ENCODE results near the gene OR8G1.
"Not testable (repeated sequence)": the region's sequence is repeated elsewhere in the genome, so short reads cannot be mapped to it uniquely, and the experiment has no call there.

OR8G1 gene

DNA sequence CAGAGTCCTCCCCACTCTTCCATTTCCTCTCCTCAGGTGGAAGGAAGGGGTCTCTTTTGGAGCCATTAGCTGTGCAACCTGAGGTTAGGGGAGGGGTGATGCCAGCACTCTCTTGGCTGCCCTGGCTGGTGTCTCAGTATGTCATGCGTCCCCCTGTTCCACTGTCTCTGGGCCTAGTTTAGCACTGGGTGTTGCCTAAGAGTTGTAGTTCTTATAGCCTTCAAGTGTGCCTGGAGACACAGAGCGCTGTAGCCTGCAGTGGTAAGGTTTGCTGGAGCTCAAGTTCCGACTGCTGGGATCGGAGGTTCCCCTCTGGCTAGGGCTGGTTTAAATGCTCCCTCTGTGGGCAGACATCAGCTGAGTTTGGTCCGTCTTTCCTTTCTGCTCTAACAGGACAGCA lies 36.9 kb upstream of the OR8G1 start:
- H3K4me1 ChIP-seq (ENCODE audit: control insufficient read depth, insufficient read depth, low read length), result no peaks in the 10 kb centered on the region
- no peaks in the 10 kb centered on the region for H3K27me3 ChIP-seq (ENCODE audit: control insufficient read depth, insufficient read depth, low read length, poor library complexity, severe bottlenecking)
- H3K4me3 ChIP-seq (ENCODE audit: insufficient read depth, low read depth, low read length), result no peak overlapping the region
- H3K36me3 ChIP-seq (ENCODE audit: control insufficient read depth, insufficient read depth, low read length), result no peaks in the 10 kb centered on the region
- H3K27ac ChIP-seq (ENCODE audit: insufficient read depth, low read depth, low read length, poor library complexity, severe bottlenecking), result no peak overlapping the region
- no peaks in the 10 kb centered on the region for H3K9me3 ChIP-seq (ENCODE audit: control insufficient read depth, low read length)
- WGBS, 2 experiments, result 92% methylated on average over 5 of the region's 5 CpGs

GRCh38 chr11:124207102-124207792 lies 33.6 kb upstream of the OR8G1 start:
- no peaks in the 10 kb centered on the region for H3K9me3 ChIP-seq (ENCODE audit: control insufficient read depth, low read length)
- WGBS, 2 experiments, result 84% methylated on average over 5 to 6 of the region's 6 CpGs
- H3K4me3 ChIP-seq (ENCODE audit: insufficient read depth, low read depth, low read length), result no peak overlapping the region
- H3K27me3 ChIP-seq (ENCODE audit: control insufficient read depth, insufficient read depth, low read length, poor library complexity, severe bottlenecking), result no peaks in the 10 kb centered on the region
- no peaks in the 10 kb centered on the region for H3K4me1 ChIP-seq (ENCODE audit: control insufficient read depth, insufficient read depth, low read length)
- no peak overlapping the region for H3K27ac ChIP-seq (ENCODE audit: insufficient read depth, low read depth, low read length, poor library complexity, severe bottlenecking)
- no peaks in the 10 kb centered on the region for H3K36me3 ChIP-seq (ENCODE audit: control insufficient read depth, insufficient read depth, low read length)

GRCh38 chr11:124209824-124210357 lies 31.0 kb upstream of the OR8G1 start:
- Histone ChIP-seq H3K4me3 (ENCODE audit: insufficient read depth, low read depth, low read length) (no peak overlapping the region), H3K36me3 (ENCODE audit: control insufficient read depth, insufficient read depth, low read length) (no peaks in the 10 kb centered on the region)
- WGBS, 2 experiments, result 92 to 96% methylated on average over 6 of the region's 6 CpGs

DNA sequence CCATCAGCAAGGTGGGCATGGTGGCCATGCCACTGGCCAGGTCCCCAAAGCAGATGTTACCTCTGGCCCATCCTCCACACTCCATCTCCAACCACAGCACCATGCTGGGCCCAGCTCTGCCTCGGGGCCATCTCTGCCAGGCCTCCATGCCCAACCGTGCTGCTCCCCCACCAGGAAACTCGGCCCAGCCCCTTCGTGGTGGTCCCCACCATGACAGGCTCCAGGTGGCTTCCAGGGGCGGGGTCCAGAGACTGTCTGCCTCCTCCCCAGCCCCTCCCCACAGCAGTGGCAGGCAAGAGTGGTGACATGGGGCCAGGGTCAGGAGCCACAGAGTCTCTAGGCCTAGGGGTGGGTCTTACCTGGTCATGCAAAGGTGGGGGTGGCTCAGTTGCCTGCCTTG lies 30.5 kb upstream of the OR8G1 start:
- Histone ChIP-seq H3K27me3 (ENCODE audit: control insufficient read depth, insufficient read depth, low read length, poor library complexity, severe bottlenecking) (no peaks in the 10 kb centered on the region), H3K4me1 (ENCODE audit: control insufficient read depth, insufficient read depth, low read length) (peaks cover 2% of the 10 kb centered on the region), H3K36me3 (ENCODE audit: control insufficient read depth, insufficient read depth, low read length) (no peaks in the 10 kb centered on the region), H3K4me3 (ENCODE audit: insufficient read depth, low read depth, low read length) (no peak overlapping the region), H3K27ac (ENCODE audit: insufficient read depth, low read depth, low read length, poor library complexity, severe bottlenecking) (no peak overlapping the region), H3K9me3 (ENCODE audit: control insufficient read depth, low read length) (no peaks in the 10 kb centered on the region)
- WGBS, 2 experiments, result 86 to 93% methylated on average over 5 of the region's 5 CpGs

More at GRCh38 chr11:124209824-124210357, 31.0 kb upstream of the OR8G1 start:
- Histone ChIP-seq H3K27ac (ENCODE audit: insufficient read depth, low read depth, low read length, poor library complexity, severe bottlenecking) (no peak overlapping the region), H3K4me1 (ENCODE audit: control insufficient read depth, insufficient read depth, low read length) (peaks cover 2% of the 10 kb centered on the region), H3K27me3 (ENCODE audit: control insufficient read depth, insufficient read depth, low read length, poor library complexity, severe bottlenecking) (no peaks in the 10 kb centered on the region), H3K9me3 (ENCODE audit: control insufficient read depth, low read length) (no peaks in the 10 kb centered on the region)

GRCh38 chr11:124211321-124211720 lies 29.6 kb upstream of the OR8G1 start:
- H3K4me1 ChIP-seq (ENCODE audit: control insufficient read depth, insufficient read depth, low read length), result peaks cover 2% of the 10 kb centered on the region

DNA sequence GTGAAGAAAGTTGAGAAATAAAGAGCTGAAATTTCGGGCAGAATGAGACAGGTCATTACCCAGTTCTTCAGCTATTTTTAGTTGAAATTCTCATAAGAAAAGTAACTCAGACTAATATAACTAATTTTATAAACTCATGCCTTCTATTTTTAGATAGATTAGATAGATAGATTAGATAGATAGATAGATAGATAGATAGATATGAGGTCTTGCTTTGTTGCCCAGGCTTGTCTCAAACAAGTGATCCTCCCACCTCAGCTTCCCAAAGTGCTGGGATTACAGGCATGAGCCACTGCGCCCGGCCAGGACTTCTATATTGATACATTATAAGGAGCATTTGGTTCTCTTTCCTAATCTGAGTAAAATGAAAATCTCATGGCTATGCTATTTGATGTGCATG lies 26.9 kb upstream of the OR8G1 start:
- 67 to 89% methylated on average over 1 to 3 of the region's 3 CpGs for WGBS, 2 experiments
- Histone ChIP-seq H3K4me3 (ENCODE audit: insufficient read depth, low read depth, low read length) (no peak overlapping the region), H3K27ac (ENCODE audit: insufficient read depth, low read depth, low read length, poor library complexity, severe bottlenecking) (no peak overlapping the region), H3K4me1 (ENCODE audit: control insufficient read depth, insufficient read depth, low read length) (peaks cover 2% of the 10 kb centered on the region), H3K9me3 (ENCODE audit: control insufficient read depth, low read length) (no peaks in the 10 kb centered on the region), H3K36me3 (ENCODE audit: control insufficient read depth, insufficient read depth, low read length) (no peaks in the 10 kb centered on the region), H3K27me3 (ENCODE audit: control insufficient read depth, insufficient read depth, low read length, poor library complexity, severe bottlenecking) (no peaks in the 10 kb centered on the region)

More at GRCh38 chr11:124211321-124211720, 29.6 kb upstream of the OR8G1 start:
- Histone ChIP-seq H3K4me3 (ENCODE audit: insufficient read depth, low read depth, low read length) (no peak overlapping the region), H3K36me3 (ENCODE audit: control insufficient read depth, insufficient read depth, low read length) (no peaks in the 10 kb centered on the region), H3K27me3 (ENCODE audit: control insufficient read depth, insufficient read depth, low read length, poor library complexity, severe bottlenecking) (no peaks in the 10 kb centered on the region), H3K9me3 (ENCODE audit: control insufficient read depth, low read length) (no peaks in the 10 kb centered on the region), H3K27ac (ENCODE audit: insufficient read depth, low read depth, low read length, poor library complexity, severe bottlenecking) (no peak overlapping the region)

- Histone ChIP-seq H3K4me1 (ENCODE audit: control insufficient read depth, insufficient read depth, low read length) (no peaks in the 10 kb centered on the region), H3K36me3 (ENCODE audit: control insufficient read depth, insufficient read depth, low read length) (no peaks in the 10 kb centered on the region), H3K9me3 (ENCODE audit: control insufficient read depth, low read length) (no peaks in the 10 kb centered on the region), H3K27ac (ENCODE audit: insufficient read depth, low read depth, low read length, poor library complexity, severe bottlenecking) (no peak overlapping the region), H3K4me3 (ENCODE audit: insufficient read depth, low read depth, low read length) (no peak overlapping the region), H3K27me3 (ENCODE audit: control insufficient read depth, insufficient read depth, low read length, poor library complexity, severe bottlenecking) (no peaks in the 10 kb centered on the region)
Measured at GRCh38 chr11:124219126-124219525, 21.8 kb upstream of the OR8G1 start.

DNA sequence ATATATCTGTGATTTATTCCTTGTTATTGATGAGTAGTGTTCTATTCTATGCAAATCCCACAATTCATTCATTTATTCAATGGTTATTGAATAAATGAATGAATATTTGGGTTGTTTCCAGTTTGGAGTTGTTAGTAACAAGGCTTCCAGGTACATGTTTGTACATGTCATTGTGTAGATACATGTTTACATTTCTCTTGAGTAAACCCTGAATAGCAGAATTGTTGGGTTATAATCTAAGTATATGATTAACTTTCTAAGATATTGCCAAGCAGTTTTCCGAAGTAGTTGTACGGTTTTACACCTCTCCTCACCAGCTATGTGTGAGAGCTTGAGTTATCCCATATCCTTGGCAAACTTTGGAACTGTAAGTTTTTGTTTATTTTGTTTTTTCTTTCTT lies 18.5 kb upstream of the OR8G1 start:
- WGBS, 2 experiments, result 86 to 96% methylated on average over 1 to 2 of the region's 2 CpGs
- H3K27ac ChIP-seq (ENCODE audit: insufficient read depth, low read depth, low read length, poor library complexity, severe bottlenecking), result no peak overlapping the region
- no peaks in the 10 kb centered on the region for H3K4me1 ChIP-seq (ENCODE audit: control insufficient read depth, insufficient read depth, low read length)
- H3K9me3 ChIP-seq (ENCODE audit: control insufficient read depth, low read length), result no peaks in the 10 kb centered on the region
- no peaks in the 10 kb centered on the region for H3K36me3 ChIP-seq (ENCODE audit: control insufficient read depth, insufficient read depth, low read length)
- H3K4me3 ChIP-seq (ENCODE audit: insufficient read depth, low read depth, low read length), result no peak overlapping the region
- no peaks in the 10 kb centered on the region for H3K27me3 ChIP-seq (ENCODE audit: control insufficient read depth, insufficient read depth, low read length, poor library complexity, severe bottlenecking)

GRCh38 chr11:124224618-124225423 lies 16.1 kb upstream of the OR8G1 start:
- H3K27ac ChIP-seq (ENCODE audit: insufficient read depth, low read depth, low read length, poor library complexity, severe bottlenecking); H3K4me3 ChIP-seq (ENCODE audit: insufficient read depth, low read depth, low read length); H3K4me1 ChIP-seq (ENCODE audit: control insufficient read depth, insufficient read depth, low read length); H3K36me3 ChIP-seq (ENCODE audit: control insufficient read depth, insufficient read depth, low read length); H3K9me3 ChIP-seq (ENCODE audit: control insufficient read depth, low read length); H3K27me3 ChIP-seq (ENCODE audit: control insufficient read depth, insufficient read depth, low read length, poor library complexity, severe bottlenecking): not testable (repeated sequence)
- WGBS, 2 experiments, result 75 to 77% methylated on average over 9 of the region's 9 CpGs

- H3K9me3 ChIP-seq (ENCODE audit: control insufficient read depth, low read length), result no peaks in the 10 kb centered on the region
- H3K27ac ChIP-seq (ENCODE audit: insufficient read depth, low read depth, low read length, poor library complexity, severe bottlenecking), result no peak overlapping the region
- no peaks in the 10 kb centered on the region for H3K4me1 ChIP-seq (ENCODE audit: control insufficient read depth, insufficient read depth, low read length)
- no peaks in the 10 kb centered on the region for H3K36me3 ChIP-seq (ENCODE audit: control insufficient read depth, insufficient read depth, low read length)
- H3K4me3 ChIP-seq (ENCODE audit: insufficient read depth, low read depth, low read length), result no peak overlapping the region
- H3K27me3 ChIP-seq (ENCODE audit: control insufficient read depth, insufficient read depth, low read length, poor library complexity, severe bottlenecking), result no peaks in the 10 kb centered on the region
- no CpG with 5 or more reads among the region's 1 CpG for WGBS, 2 experiments
Measured at GRCh38 chr11:124225471-124225870, 15.4 kb upstream of the OR8G1 start.

All from ectodermal cell (in vitro differentiated cells).